NCI-H748 (cell line): ENCODE data around the gene TMPRSS9.

Experiments used
- DNase-seq: peaks from one replicate; lab custom pipeline; 2025; ENCODE audit not compliant: unreplicated experiment; lab: John Stamatoyannopoulos, UW

The TMPRSS9 gene

GRCh38 chr19:2359992-2360685 lies at the start of gene TMPRSS9:
TSS of gene TMPRSS9 (plus strand) at chr19:2360265. CDS start at chr19:2389786, 29,521 bp downstream.
- DNase-seq: no peak

GRCh38 chr19:2311093-2311492 lies 49.0 kb upstream of the TMPRSS9 start:
- no peak for DNase-seq

- peak; percentile 70 for DNase-seq
These were observed 47.1 kb upstream of the TMPRSS9 start for GRCh38 chr19:2312820-2313501.

GRCh38 chr19:2315121-2315817 lies 44.8 kb upstream of the TMPRSS9 start:
- DNase-seq: no peak

- no peak for DNase-seq
These were observed 44.2 kb upstream of the TMPRSS9 start for GRCh38 chr19:2315818-2316353.

GRCh38 chr19:2317300-2317699 lies 42.8 kb upstream of the TMPRSS9 start:
- no peak for DNase-seq

GRCh38 chr19:2317756-2318155 lies 42.3 kb upstream of the TMPRSS9 start:
- no peak for DNase-seq

- DNase-seq: no peak
These were observed 41.1 kb upstream of the TMPRSS9 start for GRCh38 chr19:2318923-2319322.

- no peak for DNase-seq
These were observed 40.5 kb upstream of the TMPRSS9 start for GRCh38 chr19:2319551-2319950.

GRCh38 chr19:2320049-2320448 lies 40.0 kb upstream of the TMPRSS9 start:
- no peak for DNase-seq

GRCh38 chr19:2320939-2321338 lies 39.1 kb upstream of the TMPRSS9 start:
- DNase-seq: no peak

GRCh38 chr19:2321565-2322283 lies 38.3 kb upstream of the TMPRSS9 start:
- no peak for DNase-seq

- no peak for DNase-seq
These were observed 36.4 kb upstream of the TMPRSS9 start for GRCh38 chr19:2323707-2324106.

- DNase-seq: no peak
These were observed 35.7 kb upstream of the TMPRSS9 start for GRCh38 chr19:2324220-2324948.

- DNase-seq: no peak
These were observed 34.6 kb upstream of the TMPRSS9 start for GRCh38 chr19:2325281-2326046.

- no peak for DNase-seq
These were observed 33.2 kb upstream of the TMPRSS9 start for GRCh38 chr19:2326699-2327360.

GRCh38 chr19:2327773-2328400 lies 32.2 kb upstream of the TMPRSS9 start:
- peak; percentile 61 for DNase-seq

- DNase-seq: peak; percentile 86
These were observed 31.5 kb upstream of the TMPRSS9 start, which contains the start of the genes LSM7 and SPPL2B for GRCh38 chr19:2328401-2329148. TSS of gene LSM7 (minus strand) at chr19:2328586. CDS start at chr19:2328566, 20 bp downstream. TSS of gene SPPL2B (plus strand) at chr19:2328684. CDS start at chr19:2328710, 26 bp downstream.
